OCI-LY3 (cell line): ENCODE measurements around the gene PLG.
A peak's percentile ranks its signal among the peaks of the same experiment; 100 is the strongest.

Source experiments
- H2AFZ ChIP-seq: fragments of 200-600, 300-600 bp; shearing (Covaris generic); 2 replicates; pipeline ENCODE4 v1.6.0; 2014; ENCODE audit warnings: antibody characterized with exemption, low read depth, low read length
- H3K27ac ChIP-seq: fragments of 200-600, 300-600 bp; sonication (generic); 2 replicates; pipeline ENCODE4 v1.5.1; 2014; ENCODE audit warnings: mild to moderate bottlenecking, low read length, moderate library complexity, mixed read lengths
- H3K27me3 ChIP-seq: fragments of 200-600, 300-600 bp; sonication (generic); 2 replicates; pipeline ENCODE4 v1.6.1; 2014; ENCODE audit warnings: low read depth, low read length, mixed read lengths
- H3K36me3 ChIP-seq: fragments of 200-600, 300-600 bp; sonication (generic); replicated peaks from 2 replicates; pipeline ENCODE3; 2014; ENCODE audit warnings: low read depth, low read length, mixed read lengths
- H3K4me1 ChIP-seq: fragments of 300-600, 200-600 bp; sonication (generic); 2 replicates; pipeline ENCODE4 v1.6.1; 2014; ENCODE audit warnings: low read length, mixed read lengths
- H3K4me2 ChIP-seq: fragments of 200-600, 300-600 bp; sonication (generic); 2 replicates; pipeline ENCODE4 v1.6.1; 2014; ENCODE audit warnings: low read length, mixed read lengths
- H3K4me3 ChIP-seq: fragments of 300-600, 200-600 bp; sonication (generic); 2 replicates; pipeline ENCODE4 v1.5.1; 2014; ENCODE audit warnings: antibody characterized with exemption, mild to moderate bottlenecking, low read length, moderate library complexity
- H3K79me2 ChIP-seq: fragments of 300-600, 200-600 bp; shearing (Covaris generic); 2 replicates; pipeline ENCODE4 v1.6.1; 2014; ENCODE audit warnings: mild to moderate bottlenecking, low read length, mixed read lengths
- H3K9ac ChIP-seq: fragments of 300-600, 200-600 bp; shearing (Covaris generic); 2 replicates; pipeline ENCODE4 v1.6.0; 2014; ENCODE audit warnings: mild to moderate bottlenecking, low read length, moderate library complexity
- H3K9me3 ChIP-seq: fragments of 200-600, 300-600 bp; shearing (Covaris generic); 2 replicates; pipeline ENCODE4 v1.6.1; 2014; ENCODE audit warnings: low read length, mixed read lengths; ENCODE audit not compliant: insufficient read depth
- H4K20me1 ChIP-seq: fragments of 200-600, 300-600 bp; sonication (generic); 2 replicates; pipeline ENCODE4 v1.6.1; 2016; ENCODE audit warnings: low read length, mixed read lengths; ENCODE audit not compliant: insufficient read depth
- CTCF ChIP-seq: fragments of 200-600, 300-600 bp; sonication (generic); IDR thresholded peaks from 2 replicates; pipeline ENCODE4 v1.5.1; 2014; ENCODE audit warnings: antibody characterized with exemption, low read length, low read depth
- EZH2phosphoT487 ChIP-seq: fragments of 200-600 bp; shearing (Covaris generic); IDR thresholded peaks from 2 replicates; pipeline ENCODE4 v1.6.1; 2018; ENCODE audit warnings: antibody characterized with exemption, mixed run types, low read depth

PLG gene

GRCh38 chr6:160733050-160733646 is 31.1 kb downstream of the PLG start:
- H3K27me3 ChIP-seq: peaks cover 42% of the 10 kb centered on the region
- no peaks in the 10 kb centered on the region for H3K79me2 ChIP-seq
- TF ChIP-seq EZH2phosphoT487 (no peak), CTCF (peak; percentile 65)
- no peak overlapping the region for H3K4me3 ChIP-seq
- H3K9ac ChIP-seq: no peak overlapping the region
- H3K4me1 ChIP-seq: peaks cover 27% of the 10 kb centered on the region
- peak overlapping the region; percentile 50 for H3K4me2 ChIP-seq
- H4K20me1 ChIP-seq: no peaks in the 10 kb centered on the region
- H3K36me3 ChIP-seq: no peaks in the 10 kb centered on the region
- H3K9me3 ChIP-seq: no peaks in the 10 kb centered on the region
- H2AFZ ChIP-seq: no peak overlapping the region
- no peak overlapping the region for H3K27ac ChIP-seq

- Histone ChIP-seq H3K4me3 (no peak overlapping the region), H3K9me3 (no peaks in the 10 kb centered on the region), H3K9ac (no peak overlapping the region), H3K27ac (no peak overlapping the region), H3K27me3 (peaks cover 47% of the 10 kb centered on the region), H3K79me2 (no peaks in the 10 kb centered on the region), H3K36me3 (no peaks in the 10 kb centered on the region), H3K4me2 (no peak overlapping the region), H4K20me1 (no peaks in the 10 kb centered on the region), H3K4me1 (peaks cover 27% of the 10 kb centered on the region), H2AFZ (no peak overlapping the region)
- TF ChIP-seq CTCF (no peak), EZH2phosphoT487 (no peak)
Measured at GRCh38 chr6:160734627-160735026, 32.6 kb downstream of the PLG start.

- H3K4me1 ChIP-seq: peaks cover 35% of the 10 kb centered on the region
- H3K79me2 ChIP-seq: no peaks in the 10 kb centered on the region
- peak overlapping the region; percentile 20; the same call in 1 of the 2 replicates for H3K4me2 ChIP-seq
- no peak overlapping the region for H3K27ac ChIP-seq
- peaks cover 47% of the 10 kb centered on the region for H3K27me3 ChIP-seq
- H3K9ac ChIP-seq: no peak overlapping the region
- TF ChIP-seq CTCF (no peak), EZH2phosphoT487 (no peak)
- no peaks in the 10 kb centered on the region for H3K9me3 ChIP-seq
- H2AFZ ChIP-seq: no peak overlapping the region
- H3K36me3 ChIP-seq: no peaks in the 10 kb centered on the region
- H4K20me1 ChIP-seq: no peaks in the 10 kb centered on the region
- no peak overlapping the region for H3K4me3 ChIP-seq
Measured at GRCh38 chr6:160735523-160735922, 33.5 kb downstream of the PLG start.

GRCh38 chr6:160737934-160738333 is 35.9 kb downstream of the PLG start:
- H3K4me1 ChIP-seq: peaks cover 59% of the 10 kb centered on the region
- H3K79me2 ChIP-seq: no peaks in the 10 kb centered on the region
- no peaks in the 10 kb centered on the region for H3K9me3 ChIP-seq
- no peak overlapping the region for H3K9ac ChIP-seq
- no peaks in the 10 kb centered on the region for H3K36me3 ChIP-seq
- no peak overlapping the region for H3K4me2 ChIP-seq
- no peaks in the 10 kb centered on the region for H4K20me1 ChIP-seq
- TF ChIP-seq EZH2phosphoT487: no peak
- TF ChIP-seq CTCF: no peak
- no peak overlapping the region for H3K4me3 ChIP-seq
- H3K27me3 ChIP-seq: peaks cover 47% of the 10 kb centered on the region
- no peak overlapping the region for H2AFZ ChIP-seq
- no peak overlapping the region for H3K27ac ChIP-seq
